HL-60 (cell line): ENCODE results near the gene SPTB.

Experiments
- GABPA ChIP-seq: IDR thresholded peaks from 2 replicates; pipeline ENCODE4 v1.6.1; 2012; ENCODE audit warnings: low read depth
- POLR2AphosphoS5 ChIP-seq: IDR thresholded peaks from 2 replicates; pipeline ENCODE4 v1.6.1; 2012; ENCODE audit warnings: low read depth
- REST ChIP-seq: IDR thresholded peaks from 2 replicates; pipeline ENCODE4 v1.6.1; 2012; ENCODE audit warnings: low read depth; ENCODE audit not compliant: insufficient replicate concordance
- TF ChIP-seq, protein P1 (sequence below): IDR thresholded peaks from one replicate; pipeline ENCODE4 v1.5.1; 2011; ENCODE audit warnings: low read length, control low read depth, inconsistent platforms; ENCODE audit not compliant: insufficient read depth

DNA sequence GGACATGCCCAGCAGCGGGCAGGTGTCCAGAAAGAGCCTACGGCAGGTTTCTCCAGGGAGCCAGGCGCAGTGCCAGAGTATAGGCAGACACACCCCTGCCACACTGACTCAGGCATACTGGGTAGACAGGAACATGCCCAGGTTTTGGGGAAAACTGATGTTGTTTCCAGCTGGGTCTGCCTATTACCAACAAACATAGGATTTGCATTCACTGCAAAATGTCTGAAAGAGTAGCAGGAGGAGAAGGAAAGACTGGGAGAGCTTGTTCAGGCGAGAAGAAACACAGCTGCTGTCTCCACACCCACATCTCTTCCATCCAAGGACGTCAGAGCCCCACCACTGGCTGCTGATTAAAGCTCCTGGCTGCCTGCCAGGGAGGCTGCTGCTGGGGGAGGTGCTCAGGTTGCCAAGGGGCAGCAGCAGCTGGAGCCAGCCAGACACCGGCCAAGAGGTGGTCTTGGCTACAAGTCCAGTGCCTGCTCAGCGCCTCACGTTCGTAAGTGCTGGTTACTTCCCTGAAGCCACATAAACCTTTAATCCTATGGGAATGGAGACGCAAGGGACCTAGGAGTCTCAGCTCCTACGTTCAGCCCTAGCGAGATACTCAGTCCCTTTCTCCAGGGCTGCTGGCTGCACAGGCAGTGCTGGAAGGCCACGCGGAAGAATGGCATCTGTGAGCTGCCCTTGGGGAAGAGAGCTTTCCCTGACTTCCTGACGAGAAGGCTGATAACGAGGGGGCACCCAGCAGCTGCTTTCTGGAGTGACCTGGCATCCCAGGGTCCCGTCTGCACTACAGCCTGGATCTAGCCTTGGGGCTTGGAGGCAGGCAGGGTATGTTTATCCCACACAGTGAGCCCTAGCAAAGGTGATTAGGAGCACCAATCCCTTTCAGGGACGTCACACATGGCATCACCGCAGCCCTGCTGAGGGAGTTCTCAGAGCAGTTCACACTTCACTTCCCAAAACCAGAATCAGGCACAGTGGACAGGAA lies 117.4 kb downstream of the SPTB start:
- TF ChIP-seq, protein P1, sequence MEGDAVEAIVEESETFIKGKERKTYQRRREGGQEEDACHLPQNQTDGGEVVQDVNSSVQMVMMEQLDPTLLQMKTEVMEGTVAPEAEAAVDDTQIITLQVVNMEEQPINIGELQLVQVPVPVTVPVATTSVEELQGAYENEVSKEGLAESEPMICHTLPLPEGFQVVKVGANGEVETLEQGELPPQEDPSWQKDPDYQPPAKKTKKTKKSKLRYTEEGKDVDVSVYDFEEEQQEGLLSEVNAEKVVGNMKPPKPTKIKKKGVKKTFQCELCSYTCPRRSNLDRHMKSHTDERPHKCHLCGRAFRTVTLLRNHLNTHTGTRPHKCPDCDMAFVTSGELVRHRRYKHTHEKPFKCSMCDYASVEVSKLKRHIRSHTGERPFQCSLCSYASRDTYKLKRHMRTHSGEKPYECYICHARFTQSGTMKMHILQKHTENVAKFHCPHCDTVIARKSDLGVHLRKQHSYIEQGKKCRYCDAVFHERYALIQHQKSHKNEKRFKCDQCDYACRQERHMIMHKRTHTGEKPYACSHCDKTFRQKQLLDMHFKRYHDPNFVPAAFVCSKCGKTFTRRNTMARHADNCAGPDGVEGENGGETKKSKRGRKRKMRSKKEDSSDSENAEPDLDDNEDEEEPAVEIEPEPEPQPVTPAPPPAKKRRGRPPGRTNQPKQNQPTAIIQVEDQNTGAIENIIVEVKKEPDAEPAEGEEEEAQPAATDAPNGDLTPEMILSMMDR = no peak
- TF ChIP-seq POLR2AphosphoS5 (no peak), REST (no peak), GABPA (no peak)
